Forelimb muscle (tissue), 1 donor: ENCODE results near the gene MAP3K13. TPM values are rescaled to one million over a fixed set of nuclear protein-coding genes. Genes with fewer than 3 reads are reported as not detected.

Experiments used
- DNase-seq: peaks from one replicate; pipeline ENCODE4 v3.0.0-alpha.2; 2013; ENCODE audit warnings: low read depth
- polyA plus RNA-seq: library from polyadenylated mRNA; unstranded; fragments of 120-200 nt; gene quantifications from one replicate; pipeline ENCODE4 v1.2.1, GENCODE V29; 2013; ENCODE audit not compliant: insufficient read length

The MAP3K13 gene, protein sequence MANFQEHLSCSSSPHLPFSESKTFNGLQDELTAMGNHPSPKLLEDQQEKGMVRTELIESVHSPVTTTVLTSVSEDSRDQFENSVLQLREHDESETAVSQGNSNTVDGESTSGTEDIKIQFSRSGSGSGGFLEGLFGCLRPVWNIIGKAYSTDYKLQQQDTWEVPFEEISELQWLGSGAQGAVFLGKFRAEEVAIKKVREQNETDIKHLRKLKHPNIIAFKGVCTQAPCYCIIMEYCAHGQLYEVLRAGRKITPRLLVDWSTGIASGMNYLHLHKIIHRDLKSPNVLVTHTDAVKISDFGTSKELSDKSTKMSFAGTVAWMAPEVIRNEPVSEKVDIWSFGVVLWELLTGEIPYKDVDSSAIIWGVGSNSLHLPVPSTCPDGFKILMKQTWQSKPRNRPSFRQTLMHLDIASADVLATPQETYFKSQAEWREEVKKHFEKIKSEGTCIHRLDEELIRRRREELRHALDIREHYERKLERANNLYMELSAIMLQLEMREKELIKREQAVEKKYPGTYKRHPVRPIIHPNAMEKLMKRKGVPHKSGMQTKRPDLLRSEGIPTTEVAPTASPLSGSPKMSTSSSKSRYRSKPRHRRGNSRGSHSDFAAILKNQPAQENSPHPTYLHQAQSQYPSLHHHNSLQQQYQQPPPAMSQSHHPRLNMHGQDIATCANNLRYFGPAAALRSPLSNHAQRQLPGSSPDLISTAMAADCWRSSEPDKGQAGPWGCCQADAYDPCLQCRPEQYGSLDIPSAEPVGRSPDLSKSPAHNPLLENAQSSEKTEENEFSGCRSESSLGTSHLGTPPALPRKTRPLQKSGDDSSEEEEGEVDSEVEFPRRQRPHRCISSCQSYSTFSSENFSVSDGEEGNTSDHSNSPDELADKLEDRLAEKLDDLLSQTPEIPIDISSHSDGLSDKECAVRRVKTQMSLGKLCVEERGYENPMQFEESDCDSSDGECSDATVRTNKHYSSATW
- polyA plus RNA-seq, result 12.1 TPM

DNA sequence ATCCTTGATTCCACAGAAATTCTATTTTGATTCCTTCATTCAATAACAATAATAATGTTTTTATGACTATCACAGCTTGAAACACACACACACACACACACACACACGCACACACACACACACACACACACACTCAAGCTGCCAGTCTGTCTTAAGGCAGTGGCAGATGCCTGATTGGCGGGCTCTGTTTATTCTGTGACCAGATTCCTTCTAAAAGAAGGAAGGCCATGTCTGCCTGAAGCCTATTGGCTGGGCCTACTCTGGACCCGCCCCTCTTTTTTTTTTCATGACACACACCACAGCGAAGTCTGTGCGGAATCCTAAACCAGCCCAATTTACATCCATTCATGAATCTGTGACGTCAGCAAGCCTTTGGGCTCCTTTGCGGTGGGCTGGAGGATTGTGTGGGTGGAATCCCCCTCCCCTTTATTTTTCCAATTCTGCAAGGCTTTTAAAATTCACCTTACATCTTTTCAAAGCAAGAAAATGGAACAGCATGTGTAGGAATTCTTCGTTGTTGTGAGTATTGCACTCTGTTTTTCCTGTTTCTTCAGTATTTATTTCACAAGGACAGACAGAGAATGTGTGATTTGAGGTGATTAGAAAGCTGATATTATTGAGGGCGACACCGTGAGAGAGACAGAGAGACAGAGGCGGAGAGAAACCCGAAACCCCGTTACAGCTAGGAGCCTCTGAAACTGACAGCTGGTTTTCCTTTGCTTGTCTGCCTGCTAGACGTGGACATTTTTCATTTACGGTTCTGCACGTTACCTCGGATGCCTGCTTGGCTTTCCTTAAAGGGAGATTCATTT is at the start of gene MAP3K13:
MAP3K13 (plus strand) TSS at position 287 of the 812 bp plus-strand sequence. CDS start 65,446 bp downstream, outside the sequence.
- peak; percentile 74 for DNase-seq

DNA sequence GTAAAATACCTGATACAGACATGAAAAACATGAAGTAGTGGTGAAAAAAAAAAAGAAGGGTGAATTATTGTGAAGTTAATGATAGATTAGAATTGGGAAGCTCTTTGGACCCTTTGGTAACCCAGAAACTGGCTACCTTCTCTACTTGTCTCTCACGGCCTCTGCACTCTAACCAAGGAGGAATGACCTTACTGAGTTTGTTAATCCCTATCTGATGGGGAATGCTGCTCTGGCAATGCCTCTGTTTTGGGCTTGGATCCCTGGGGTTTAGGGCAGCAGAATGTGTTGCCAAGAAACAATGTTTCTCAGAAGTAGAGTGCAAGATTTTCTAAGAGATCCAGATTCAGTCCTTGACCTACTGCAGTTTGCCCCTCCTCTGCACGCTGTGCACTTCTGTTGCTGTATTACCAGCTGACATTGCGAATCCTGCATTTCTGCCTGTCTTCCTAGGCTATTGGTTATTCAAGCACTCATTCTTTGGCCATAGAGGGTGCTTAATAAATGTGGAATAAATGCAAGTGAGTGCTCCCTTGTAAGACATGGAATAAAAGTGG is 49.2 kb upstream of the MAP3K13 start:
- DNase-seq, result no peak

DNA sequence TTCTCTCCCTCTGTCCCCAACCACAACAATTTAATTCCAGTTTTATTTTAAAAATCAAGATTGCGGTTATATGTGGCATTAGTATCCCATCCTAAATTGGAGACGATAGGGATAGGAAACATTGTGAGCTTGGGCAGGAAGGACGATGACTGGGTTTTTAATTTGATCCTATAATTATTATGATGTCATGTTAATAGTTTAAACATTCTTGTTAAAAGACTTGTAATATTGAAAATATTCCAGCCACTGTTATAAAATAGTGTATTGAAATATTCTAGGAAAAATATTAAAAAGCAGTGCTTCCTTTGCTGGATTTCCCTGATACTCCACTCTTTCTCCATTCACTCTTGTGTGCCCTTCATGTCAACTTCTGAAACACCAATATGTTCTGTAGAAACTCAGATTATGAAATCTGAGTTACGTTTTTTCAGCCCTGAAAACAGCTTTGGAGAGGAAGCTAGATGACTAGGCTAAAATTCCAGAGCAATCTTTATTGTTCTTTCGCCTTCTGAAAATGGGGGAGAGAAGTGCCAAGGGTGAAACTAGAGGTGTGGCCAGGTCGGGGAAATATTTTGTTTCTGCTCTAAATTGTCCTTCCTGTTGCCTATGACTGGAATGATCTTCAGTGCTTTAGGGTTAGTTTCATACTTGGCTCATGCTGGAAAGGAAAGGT is 46.1 kb upstream of the MAP3K13 start:
- DNase-seq, result no peak

DNA sequence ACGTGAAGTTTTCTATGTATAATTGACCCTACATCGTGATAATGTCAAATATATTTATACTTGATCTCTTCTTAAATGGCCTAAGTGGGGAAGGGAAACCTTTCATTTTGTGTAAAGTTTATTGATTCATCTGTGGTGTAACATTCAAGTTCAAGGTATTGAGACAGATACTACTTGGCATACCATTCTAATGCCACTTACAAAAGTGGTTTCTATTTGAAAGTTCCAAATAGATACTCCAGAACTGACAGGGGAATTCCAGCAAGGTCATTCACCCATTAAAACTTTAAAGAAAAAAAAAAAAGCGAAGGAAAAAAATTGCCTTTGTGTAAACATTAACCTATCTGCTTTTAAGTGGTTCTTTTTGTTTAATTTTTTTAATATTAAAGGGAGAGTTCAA is 45.3 kb upstream of the MAP3K13 start:
- no peak for DNase-seq

DNA sequence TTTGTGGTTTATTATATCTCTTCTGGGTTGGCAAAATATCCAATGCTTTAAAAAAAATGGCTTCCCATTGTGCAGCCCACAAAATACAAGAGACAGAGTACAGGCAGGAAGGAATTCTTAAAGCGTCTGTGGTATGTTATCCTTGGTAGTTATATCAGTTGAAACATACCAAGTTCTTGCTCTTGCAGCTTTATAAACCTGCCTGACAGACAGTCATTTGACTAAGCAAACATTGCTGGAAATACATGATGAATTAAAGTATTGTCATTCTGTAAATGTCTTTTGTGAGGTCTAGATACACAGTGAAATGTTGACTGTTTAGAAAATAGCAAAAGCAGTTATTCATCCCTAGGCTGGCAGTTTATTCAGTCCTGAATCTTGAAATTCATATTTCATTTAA is 44.8 kb upstream of the MAP3K13 start:
- no peak for DNase-seq

DNA sequence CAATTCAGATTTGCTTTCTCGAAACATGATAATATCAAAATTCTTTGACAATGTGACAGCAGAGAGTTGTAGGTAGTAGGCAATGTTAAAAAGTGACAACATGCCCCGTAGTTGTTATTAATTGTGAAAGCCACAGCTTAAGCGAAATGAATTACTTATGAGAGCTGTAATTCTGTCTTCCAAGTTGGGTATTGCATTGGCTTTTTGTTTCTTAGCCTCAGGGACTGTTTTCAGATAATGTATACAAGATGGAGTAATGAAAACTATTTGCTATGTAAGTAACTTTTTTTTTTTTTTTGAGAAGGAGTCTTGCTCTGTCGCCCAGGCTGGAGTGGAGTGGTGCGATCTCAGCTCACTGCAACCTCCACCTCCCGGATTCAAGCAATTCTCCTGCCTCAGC is 43.1 kb upstream of the MAP3K13 start:
- no peak for DNase-seq

DNA sequence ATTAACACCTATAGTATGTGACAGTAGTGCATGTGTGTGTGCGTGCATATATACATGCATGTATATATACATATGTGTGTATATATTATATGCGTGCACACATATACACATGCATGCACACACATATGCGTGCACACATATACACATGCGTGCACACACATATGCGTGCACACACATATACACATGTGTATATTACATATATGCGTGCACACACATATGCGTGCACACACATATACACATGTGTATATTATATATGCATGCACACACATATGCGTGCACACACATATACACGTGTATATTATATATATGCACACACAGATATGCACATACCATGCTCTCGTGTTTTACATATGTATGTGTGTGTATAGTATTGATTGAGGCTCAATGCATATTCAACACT is 42.0 kb upstream of the MAP3K13 start:
- DNase-seq, result no peak

DNA sequence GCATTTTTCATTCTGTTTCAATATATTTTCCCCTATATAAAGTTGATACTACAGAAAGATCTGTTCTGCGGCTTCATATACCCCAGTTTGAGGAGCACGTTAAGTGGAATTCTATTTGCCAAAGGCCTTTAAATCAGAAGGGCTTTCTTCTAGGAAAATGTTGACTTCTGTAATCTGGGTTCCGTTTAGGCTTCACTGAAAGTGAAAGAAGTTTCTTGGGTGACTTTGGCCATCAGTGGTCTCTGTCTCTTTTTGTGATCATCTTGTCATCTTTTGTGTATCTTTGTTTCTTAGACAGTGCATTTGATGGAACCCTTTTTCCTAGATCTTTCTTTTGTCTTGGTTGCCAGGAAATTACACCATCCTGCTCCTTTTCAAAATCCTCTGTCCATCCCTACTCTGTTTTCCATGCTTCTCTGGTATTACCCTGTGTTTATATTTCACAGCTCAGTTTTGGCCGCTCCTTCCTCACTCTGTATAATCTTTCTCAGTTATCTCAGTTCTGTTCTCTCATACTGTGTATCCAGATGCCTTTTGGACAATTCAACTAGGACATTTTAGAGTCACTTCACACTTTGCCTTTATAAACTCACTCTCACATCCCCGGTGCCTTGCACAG is 40.7 kb upstream of the MAP3K13 start:
- DNase-seq, result no peak

DNA sequence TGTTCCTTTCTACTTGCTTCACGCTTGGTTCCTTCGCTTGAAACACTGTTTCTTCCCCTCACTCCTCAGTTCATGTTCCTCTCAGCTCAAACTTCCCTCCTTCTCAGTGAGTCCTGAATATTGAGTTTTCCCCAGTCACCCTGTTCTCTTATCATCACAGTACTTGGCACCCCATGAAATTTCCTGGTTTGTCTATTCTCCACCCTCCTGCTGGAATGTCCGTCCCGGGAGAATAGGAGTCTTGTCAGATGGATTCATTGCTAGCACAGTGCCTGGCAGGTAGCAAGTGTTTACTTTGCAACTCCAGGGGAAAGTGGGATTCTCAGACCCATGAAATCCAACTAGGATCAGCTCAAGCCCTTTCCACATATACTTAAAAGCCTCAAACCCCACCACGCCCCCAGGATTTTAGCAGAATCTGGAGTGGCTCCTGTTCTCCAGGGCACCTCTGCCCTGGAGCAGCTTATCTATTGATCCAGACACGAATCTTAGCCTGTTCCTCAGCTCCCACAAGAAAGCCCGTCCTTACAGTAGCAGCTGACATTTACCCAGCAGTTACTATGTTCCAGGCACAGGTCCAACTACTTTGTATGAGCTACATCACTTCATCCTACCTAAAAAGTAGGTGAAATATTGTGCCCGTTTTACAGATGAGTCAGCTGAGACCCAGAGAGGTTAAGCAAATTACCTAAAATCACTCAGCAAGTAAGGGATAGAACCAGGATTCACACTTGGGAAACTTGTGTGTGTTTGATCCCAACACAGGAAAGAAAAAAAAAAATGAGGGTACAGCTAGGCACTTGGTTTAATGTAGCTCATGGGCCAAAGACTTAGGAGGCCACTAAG is 36.8 kb upstream of the MAP3K13 start:
- DNase-seq, result no peak

DNA sequence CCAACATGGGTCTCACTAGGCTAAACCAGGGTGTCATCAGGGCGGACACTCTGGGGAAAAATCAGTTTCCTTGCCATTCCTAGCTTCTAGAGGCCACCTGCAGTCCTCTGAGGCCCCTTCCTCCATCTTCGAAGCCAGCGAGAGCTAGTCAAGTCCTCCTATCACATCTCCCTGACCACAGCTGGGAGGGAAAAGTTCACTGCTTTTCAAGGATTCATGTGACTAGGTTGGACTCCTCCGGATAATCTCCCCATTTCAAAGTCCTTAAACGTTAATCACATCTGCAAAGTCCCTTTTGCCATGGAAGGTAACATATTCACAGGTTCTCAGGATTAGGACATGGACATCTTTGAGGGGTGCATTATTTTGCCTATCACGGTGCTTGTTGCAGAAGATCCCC is 35.9 kb upstream of the MAP3K13 start:
- DNase-seq, result no peak

DNA sequence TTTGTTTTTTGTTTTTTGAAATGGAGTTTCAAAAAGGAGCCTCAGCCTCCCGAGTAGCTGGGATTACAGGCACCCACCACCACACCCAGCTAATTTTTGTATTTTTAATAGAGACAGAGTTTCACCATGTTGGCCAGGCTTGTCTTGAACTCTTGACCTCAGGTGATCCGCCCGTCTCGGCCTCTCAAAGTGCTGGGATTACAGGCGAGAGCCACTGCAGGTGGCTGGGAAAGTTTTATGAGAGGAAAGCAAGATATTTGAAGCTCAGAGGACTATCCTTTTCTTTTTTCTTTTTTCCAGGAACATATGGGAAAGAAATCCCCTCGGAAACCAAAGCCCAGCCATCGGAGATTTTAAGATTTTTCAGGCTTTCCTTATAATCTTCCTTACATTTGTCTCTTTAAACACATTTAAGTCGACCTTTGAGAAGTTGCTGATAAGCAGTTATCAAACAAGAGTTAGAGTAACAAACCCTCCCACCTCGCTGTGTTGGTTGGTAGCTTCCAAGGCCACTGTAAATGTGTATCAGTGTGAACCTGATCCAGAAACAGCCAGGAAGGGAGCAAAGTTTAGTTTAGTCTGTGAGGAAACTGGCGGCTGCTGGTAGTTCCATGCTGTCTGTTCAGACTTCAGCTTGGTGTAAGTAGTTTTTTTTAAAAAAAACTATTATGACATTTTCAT is 34.5 kb upstream of the MAP3K13 start:
- DNase-seq, result no peak

DNA sequence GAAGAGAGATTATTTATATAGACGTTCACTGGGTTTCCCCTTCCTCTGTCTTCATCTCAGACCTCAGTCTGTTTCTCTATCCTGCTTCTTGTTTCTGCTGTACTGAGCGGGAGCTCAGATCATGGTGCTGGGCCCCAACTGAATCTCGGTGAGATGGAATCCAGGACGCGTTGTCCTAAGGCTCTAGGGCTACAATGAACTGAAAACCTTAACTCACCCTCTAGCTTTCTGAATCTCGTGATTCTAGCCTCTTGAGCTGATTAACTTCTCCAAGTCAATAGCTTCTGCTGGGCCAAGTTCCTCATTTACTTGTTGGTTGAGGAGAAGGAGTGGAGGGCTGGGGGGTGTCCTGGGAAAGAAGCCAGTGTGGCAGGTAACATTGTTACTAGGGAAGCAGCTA is 32.7 kb upstream of the MAP3K13 start:
- no peak for DNase-seq

DNA sequence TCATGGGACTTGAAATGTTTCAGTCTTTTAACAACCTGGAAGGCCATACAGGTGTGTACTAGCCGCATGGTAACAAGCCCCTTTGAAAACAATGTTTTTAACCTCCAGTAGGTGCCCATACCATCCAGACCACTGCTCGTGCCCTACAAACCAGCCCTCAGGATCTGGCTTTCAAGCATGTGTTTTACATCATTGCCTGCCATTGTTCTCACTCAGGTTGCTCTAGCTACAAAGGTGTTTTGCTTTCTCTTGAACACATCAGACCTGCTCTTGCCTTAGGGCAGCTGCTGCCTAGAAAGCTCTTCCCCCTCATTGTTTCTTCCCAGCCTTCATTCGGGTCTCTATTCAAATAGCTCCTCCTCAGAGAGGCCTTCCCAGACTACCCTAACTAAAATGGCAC is 32.3 kb upstream of the MAP3K13 start:
- no peak for DNase-seq

DNA sequence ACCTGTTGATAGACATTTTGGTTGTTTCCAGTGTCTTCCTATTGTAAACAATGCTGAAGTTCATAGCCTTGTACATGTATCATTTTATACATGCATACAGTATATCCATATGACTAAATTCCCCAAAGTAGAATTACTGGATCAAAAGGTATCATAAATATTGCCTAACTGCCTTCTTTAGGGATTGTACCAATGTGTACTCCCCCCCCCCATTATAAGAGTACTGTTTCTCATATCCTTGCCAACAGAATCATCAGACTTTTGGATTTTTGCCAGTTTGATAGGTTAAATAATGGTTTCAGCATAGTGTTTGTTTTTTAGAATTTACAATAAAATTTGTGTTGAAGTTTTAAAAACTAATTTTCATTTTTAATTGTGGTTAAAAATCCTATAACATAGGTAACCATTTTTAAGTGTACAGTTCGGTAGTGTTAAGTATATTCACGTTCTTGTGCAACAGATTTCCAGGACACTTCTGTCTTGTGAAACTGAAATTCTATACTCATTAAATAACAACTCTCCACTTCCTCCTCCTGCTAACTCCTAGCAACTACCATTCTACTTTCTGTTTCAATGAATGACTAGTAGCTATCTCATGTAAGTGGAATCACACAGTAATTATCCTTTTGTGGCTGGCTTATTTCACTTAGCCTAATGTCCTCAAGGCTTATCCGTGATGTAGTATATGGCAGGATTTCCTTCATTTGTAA is 30.8 kb upstream of the MAP3K13 start:
- no peak for DNase-seq

DNA sequence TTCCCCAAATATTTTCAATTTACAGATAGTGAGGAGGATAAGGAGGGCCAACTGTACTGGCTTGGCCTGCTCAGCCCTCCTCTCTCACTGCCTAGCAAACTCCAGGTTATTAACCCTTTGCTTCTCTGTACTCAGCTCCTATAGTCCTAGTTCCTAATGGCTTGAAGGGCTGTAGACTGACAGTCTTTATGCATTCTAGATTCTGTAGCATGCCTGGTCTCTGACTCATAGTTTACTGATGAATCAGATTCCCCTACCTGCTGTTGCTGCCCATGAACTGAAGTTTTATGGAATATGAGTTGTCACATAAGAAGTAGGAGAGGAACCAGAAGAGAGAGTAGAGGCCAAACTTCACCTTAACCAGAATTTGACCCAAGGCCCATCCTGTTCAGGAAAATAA is 27.1 kb upstream of the MAP3K13 start:
- no peak for DNase-seq

DNA sequence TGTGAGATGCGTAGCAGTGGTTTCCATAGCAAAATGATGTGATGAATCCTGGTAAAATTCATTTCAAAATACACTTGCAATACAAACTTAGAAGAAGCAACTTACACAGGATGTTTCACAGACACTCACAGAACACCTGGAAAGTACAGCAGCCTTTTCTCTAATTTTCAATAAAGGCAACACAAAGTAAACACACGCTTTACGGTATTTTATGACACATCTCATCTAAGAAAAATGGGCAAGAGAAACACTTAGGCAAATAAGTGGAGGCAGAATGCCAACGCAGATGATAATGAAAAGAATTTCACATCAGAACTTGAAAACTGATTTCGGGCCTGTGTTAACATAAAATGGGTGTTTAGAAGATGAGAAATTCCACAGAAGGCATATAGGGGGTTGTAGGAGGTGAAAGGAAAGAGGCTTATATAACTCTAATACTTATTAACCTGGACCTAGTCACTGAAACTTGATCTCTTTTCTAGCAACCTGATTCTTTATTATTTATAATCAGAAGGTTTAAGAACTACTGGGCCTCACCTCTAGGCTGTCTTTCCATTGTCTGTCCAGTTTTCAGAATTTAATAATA is 25.6 kb upstream of the MAP3K13 start:
- no peak for DNase-seq

DNA sequence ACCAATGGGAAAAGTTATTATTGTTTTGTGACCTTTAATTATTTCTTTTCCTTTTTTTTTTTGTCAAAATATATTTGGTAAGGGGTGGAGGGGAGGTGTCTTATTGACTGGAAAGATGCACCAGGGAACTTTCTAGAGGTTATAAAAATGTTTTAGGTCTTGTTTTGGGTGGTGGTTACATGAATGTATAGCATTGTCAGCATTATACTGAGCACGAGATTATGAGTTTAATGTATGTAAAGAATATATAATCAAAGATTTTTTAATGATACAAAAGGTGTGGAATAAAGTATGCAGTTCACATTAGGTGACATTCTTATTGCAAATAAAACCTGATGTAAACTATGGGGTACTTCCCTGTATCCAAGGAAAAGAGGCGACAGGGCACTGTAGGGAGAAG is 23.0 kb upstream of the MAP3K13 start:
- DNase-seq, result no peak

DNA sequence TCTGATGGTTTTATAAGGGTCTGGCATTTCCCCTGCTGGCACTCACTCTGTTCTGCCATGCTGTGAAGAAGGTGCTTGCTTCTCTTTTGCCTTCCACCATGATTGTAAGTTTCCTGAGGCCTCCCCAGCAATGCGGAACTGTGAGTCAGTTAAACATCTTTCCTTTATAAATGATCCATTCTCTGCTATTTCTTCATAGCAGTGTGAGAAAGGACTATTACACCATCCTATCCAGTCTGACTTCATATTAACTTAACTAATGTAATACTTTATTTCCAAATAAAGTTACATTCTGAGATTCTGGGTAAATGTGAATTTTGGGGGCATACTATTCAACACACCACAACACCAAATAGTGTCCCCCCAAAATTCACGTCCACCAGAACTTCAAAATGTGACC is 22.2 kb upstream of the MAP3K13 start:
- no peak for DNase-seq
